DOHH2 (cell line): ENCODE data around the gene GPR176.

Experiments
- CTCF ChIP-seq: fragments of 200-600 bp; sonication (generic); IDR thresholded peaks from one replicate; pipeline ENCODE4 v1.5.1; 2014; ENCODE audit warnings: antibody characterized with exemption, mild to moderate bottlenecking, low read depth, low read length; ENCODE audit not compliant: poor library complexity, severe bottlenecking
- EZH2phosphoT487 ChIP-seq: fragments of 200-600 bp; sonication (generic); IDR thresholded peaks from 2 replicates; pipeline ENCODE4 v1.6.1; 2017; ENCODE audit warnings: borderline replicate concordance, mild to moderate bottlenecking, antibody characterized with exemption, low read length, moderate library complexity, mixed read lengths

- TF ChIP-seq CTCF (peak; percentile 55), EZH2phosphoT487 (no peak)
Measured at GRCh38 chr15:39874890-39875549, 45.0 kb downstream of the GPR176 start.
